ENCODE results near the gene DYNC1LI2.

The DYNC1LI2 gene

GRCh38 chr16:66714654-66715307, 36.6 kb downstream of the DYNC1LI2 start:
- Histone ChIP-seq H3K9ac (ENCODE audit: low read length) (no peak overlapping the region), H3K36me3 (replicated peaks; ENCODE audit: insufficient read depth, low read length) (no peaks in the 10 kb centered on the region), H3K4me3 (ENCODE audit: low read length) (no peak overlapping the region), H4K20me1 (ENCODE audit: insufficient read depth, low read length) (no peaks in the 10 kb centered on the region), H3K27ac (ENCODE audit: low read length) (no peak overlapping the region), H3K27me3 (replicated peaks; ENCODE audit: insufficient read depth, low read length) (no peaks in the 10 kb centered on the region), H2AFZ (ENCODE audit: low read length) (no peak overlapping the region), H3K9me3 (replicated peaks; ENCODE audit: insufficient read depth, low read length) (no peaks in the 10 kb centered on the region), H3K9me2 (replicated peaks; ENCODE audit: insufficient read depth, low read length) (no peaks in the 10 kb centered on the region), H3K79me2 (ENCODE audit: low read length) (no peaks in the 10 kb centered on the region), H3K4me1 (ENCODE audit: low read length) (no peaks in the 10 kb centered on the region), H3K4me2 (ENCODE audit: low read depth, low read length) (no peak overlapping the region), H3F3A (ENCODE audit: insufficient read depth, low read length) (no peaks in the 10 kb centered on the region)
- DNase-seq, result no peak
- TF ChIP-seq CTCF (IDR thresholded peaks at IDR 0.05; ENCODE audit: low read length) (no peak), EZH2phosphoT487 (IDR thresholded peaks at IDR 0.05; ENCODE audit: low read length) (no peak), EZH2 (optimal IDR thresholded peaks at IDR 0.05; ENCODE audit: low read depth, low read length) (no peak)

GRCh38 chr16:66714062-66714461, 37.3 kb downstream of the DYNC1LI2 start:
- no peak overlapping the region for H3K4me2 ChIP-seq (ENCODE audit: low read depth, low read length)

GRCh38 chr16:66713076-66713475, 38.3 kb downstream of the DYNC1LI2 start:
- no peaks in the 10 kb centered on the region for H3K36me3 ChIP-seq (replicated peaks; ENCODE audit: insufficient read depth, low read length)
- TF ChIP-seq EZH2phosphoT487 (IDR thresholded peaks at IDR 0.05; ENCODE audit: low read length) (no peak), EZH2 (optimal IDR thresholded peaks at IDR 0.05; ENCODE audit: low read depth, low read length) (no peak), CTCF (IDR thresholded peaks at IDR 0.05; ENCODE audit: low read length) (no peak)
- H3K9ac ChIP-seq (ENCODE audit: low read length), result no peak overlapping the region
- H2AFZ ChIP-seq (ENCODE audit: low read length), result no peak overlapping the region
- H3K4me2 ChIP-seq (ENCODE audit: low read depth, low read length), result no peak overlapping the region
- no peak overlapping the region for H3K4me3 ChIP-seq (ENCODE audit: low read length)
- H3K9me2 ChIP-seq (replicated peaks; ENCODE audit: insufficient read depth, low read length), result no peaks in the 10 kb centered on the region
- no peaks in the 10 kb centered on the region for H3K9me3 ChIP-seq (replicated peaks; ENCODE audit: insufficient read depth, low read length)
- H3K4me1 ChIP-seq (ENCODE audit: low read length), result no peaks in the 10 kb centered on the region
- H3K27me3 ChIP-seq (replicated peaks; ENCODE audit: insufficient read depth, low read length), result no peaks in the 10 kb centered on the region
- H3F3A ChIP-seq (ENCODE audit: insufficient read depth, low read length), result no peaks in the 10 kb centered on the region
- no peak overlapping the region for H3K27ac ChIP-seq (ENCODE audit: low read length)
- H3K79me2 ChIP-seq (ENCODE audit: low read length), result no peaks in the 10 kb centered on the region
- no peak for DNase-seq
- H4K20me1 ChIP-seq (ENCODE audit: insufficient read depth, low read length), result no peaks in the 10 kb centered on the region

More at GRCh38 chr16:66714062-66714461, 37.3 kb downstream of the DYNC1LI2 start:
- H2AFZ ChIP-seq (ENCODE audit: low read length), result no peak overlapping the region
- H3K4me3 ChIP-seq (ENCODE audit: low read length), result no peak overlapping the region
- H3F3A ChIP-seq (ENCODE audit: insufficient read depth, low read length), result no peaks in the 10 kb centered on the region
- H3K27ac ChIP-seq (ENCODE audit: low read length), result no peak overlapping the region
- no peak overlapping the region for H3K9ac ChIP-seq (ENCODE audit: low read length)
- H3K79me2 ChIP-seq (ENCODE audit: low read length), result no peaks in the 10 kb centered on the region
- TF ChIP-seq CTCF (IDR thresholded peaks at IDR 0.05; ENCODE audit: low read length) (no peak), EZH2 (optimal IDR thresholded peaks at IDR 0.05; ENCODE audit: low read depth, low read length) (no peak), EZH2phosphoT487 (IDR thresholded peaks at IDR 0.05; ENCODE audit: low read length) (no peak)
- H3K9me3 ChIP-seq (replicated peaks; ENCODE audit: insufficient read depth, low read length), result no peaks in the 10 kb centered on the region
- no peak for DNase-seq
- H3K9me2 ChIP-seq (replicated peaks; ENCODE audit: insufficient read depth, low read length), result no peaks in the 10 kb centered on the region
- no peaks in the 10 kb centered on the region for H3K27me3 ChIP-seq (replicated peaks; ENCODE audit: insufficient read depth, low read length)
- no peaks in the 10 kb centered on the region for H4K20me1 ChIP-seq (ENCODE audit: insufficient read depth, low read length)
- no peaks in the 10 kb centered on the region for H3K4me1 ChIP-seq (ENCODE audit: low read length)
- H3K36me3 ChIP-seq (replicated peaks; ENCODE audit: insufficient read depth, low read length), result no peaks in the 10 kb centered on the region

All from MM.1S (cell line).